ENCODE results near the gene GTF2IRD1. TPM values are rescaled to one million over a fixed set of nuclear protein-coding genes. Genes with fewer than 3 reads are reported as not detected.
"Not testable (repeated sequence)": the region's sequence is repeated elsewhere in the genome, so short reads cannot be mapped to it uniquely, and the experiment has no call there.

GTF2IRD1 gene
- total RNA-seq, 1 experiment from 2014 or later, result 53.6 TPM

- H3K36me3 Mint-ChIP-seq (ENCODE audit: insufficient read depth, unreplicated experiment), result no peaks in the 10 kb centered on the region
- no peak overlapping the region for H3K4me3 Mint-ChIP-seq (ENCODE audit: unreplicated experiment)
- Histone ChIP-seq H3K4me3 (ENCODE audit: low read depth, low read length) (no peak overlapping the region), H3K27me3 (replicated peaks; ENCODE audit: control insufficient read depth, insufficient read depth, low read length) (no peaks in the 10 kb centered on the region), H3K36me3 (ENCODE audit: control insufficient read depth, insufficient read depth, low read length) (no peaks in the 10 kb centered on the region), H3K9me3 (no peaks in the 10 kb centered on the region), H3K4me1 (peaks cover 20% of the 10 kb centered on the region)
- no TSS peak for BruUV-seq (replicated peaks)
- ChIA-PET CTCF (interaction anchor here (0.6 kb wide), 2 partner anchors 28 to 565 kb away, joined by 5 to 6 read pairs; no protein-coding TSS in a partner anchor), POLR2A (interaction anchor here (0.7 kb wide), 1 partner anchor 25 kb away, joined by 6 read pairs; the partner anchor contains the start of gene GTF2I)
- no peak overlapping the region for H3K27ac Mint-ChIP-seq (ENCODE audit: unreplicated experiment)
- no peak for TF ChIP-seq CTCF (IDR thresholded peaks at IDR 0.05; ENCODE audit: insufficient read depth in 1 of 2, low read depth in 1 of 2, low read length in 1 of 2, severe bottlenecking in 1 of 2, unreplicated experiment in 1 of 2)
- DNase-seq, result no peak
- no peaks in the 10 kb centered on the region for H3K27me3 Mint-ChIP-seq (ENCODE audit: insufficient read depth, unreplicated experiment)
- peaks cover 7% of the 10 kb centered on the region for H3K4me1 Mint-ChIP-seq (ENCODE audit: low read depth, unreplicated experiment)
- H3K9me3 Mint-ChIP-seq (ENCODE audit: unreplicated experiment), result no peaks in the 10 kb centered on the region
- intact Hi-C loops (cut with micrococcal nuclease; ENCODE audit: unreplicated experiment), result no loop called here
Measured at GRCh38 chr7:74632505-74632904, 178.8 kb downstream of the GTF2IRD1 start.

- Mint-ChIP-seq H3K27ac (ENCODE audit: unreplicated experiment) (no peak overlapping the region), H3K36me3 (ENCODE audit: insufficient read depth, unreplicated experiment) (no peaks in the 10 kb centered on the region), H3K4me3 (ENCODE audit: unreplicated experiment) (no peak overlapping the region), H3K4me1 (ENCODE audit: low read depth, unreplicated experiment) (peaks cover 7% of the 10 kb centered on the region), H3K9me3 (ENCODE audit: unreplicated experiment) (no peaks in the 10 kb centered on the region), H3K27me3 (ENCODE audit: insufficient read depth, unreplicated experiment) (no peaks in the 10 kb centered on the region)
- BruUV-seq (replicated peaks), result no TSS peak
- Histone ChIP-seq H3K27me3 (replicated peaks; ENCODE audit: control insufficient read depth, insufficient read depth, low read length) (no peaks in the 10 kb centered on the region), H3K9me3 (no peaks in the 10 kb centered on the region), H3K4me1 (peaks cover 20% of the 10 kb centered on the region), H3K36me3 (ENCODE audit: control insufficient read depth, insufficient read depth, low read length) (no peaks in the 10 kb centered on the region), H3K4me3 (ENCODE audit: low read depth, low read length) (no peak overlapping the region)
- DNase-seq, result no peak
- ChIA-PET CTCF (interaction anchor here (0.7 kb wide), 1 partner anchor 413 kb away, joined by 3 read pairs; no protein-coding TSS in a partner anchor), POLR2A (no interaction called here)
- TF ChIP-seq CTCF (IDR thresholded peaks at IDR 0.05; ENCODE audit: insufficient read depth in 1 of 2, low read depth in 1 of 2, low read length in 1 of 2, severe bottlenecking in 1 of 2, unreplicated experiment in 1 of 2), result no peak
- intact Hi-C loops (cut with micrococcal nuclease; ENCODE audit: unreplicated experiment), result no loop called here
Measured at GRCh38 chr7:74633451-74633921, 179.8 kb downstream of the GTF2IRD1 start.

GRCh38 chr7:74637745-74638144 is 184.0 kb downstream of the GTF2IRD1 start:
- H3K4me1 ChIP-seq, result peaks cover 20% of the 10 kb centered on the region
- H3K27me3 ChIP-seq (replicated peaks; ENCODE audit: control insufficient read depth, insufficient read depth, low read length), result no peaks in the 10 kb centered on the region
- no peaks in the 10 kb centered on the region for H3K36me3 ChIP-seq (ENCODE audit: control insufficient read depth, insufficient read depth, low read length)
- TF ChIP-seq CTCF (IDR thresholded peaks at IDR 0.05; ENCODE audit: insufficient read depth in 1 of 2, low read depth in 1 of 2, low read length in 1 of 2, severe bottlenecking in 1 of 2, unreplicated experiment in 1 of 2), result no peak
- no peaks in the 10 kb centered on the region for H3K9me3 Mint-ChIP-seq (ENCODE audit: unreplicated experiment)
- no peak overlapping the region for H3K27ac Mint-ChIP-seq (ENCODE audit: unreplicated experiment)
- H3K36me3 Mint-ChIP-seq (ENCODE audit: insufficient read depth, unreplicated experiment), result no peaks in the 10 kb centered on the region
- no peaks in the 10 kb centered on the region for H3K9me3 ChIP-seq
- no peak overlapping the region for H3K4me3 ChIP-seq (ENCODE audit: low read depth, low read length)
- CTCF ChIA-PET, result interaction anchor here (0.6 kb wide), 1 partner anchor 204 kb away, joined by 4 read pairs; no protein-coding TSS in a partner anchor
- POLR2A ChIA-PET, result no interaction called here
- peaks cover 7% of the 10 kb centered on the region for H3K4me1 Mint-ChIP-seq (ENCODE audit: low read depth, unreplicated experiment)
- no peak overlapping the region for H3K4me3 Mint-ChIP-seq (ENCODE audit: unreplicated experiment)
- BruUV-seq (replicated peaks), result no TSS peak
- no peaks in the 10 kb centered on the region for H3K27me3 Mint-ChIP-seq (ENCODE audit: insufficient read depth, unreplicated experiment)
- no peak for DNase-seq
- intact Hi-C loops (cut with micrococcal nuclease; ENCODE audit: unreplicated experiment), result no loop called here

- DNase-seq, result peak in 1 of 2 experiments; percentile 43
- Mint-ChIP-seq H3K4me3 (ENCODE audit: unreplicated experiment) (peak overlapping the region; percentile 36), H3K4me1 (ENCODE audit: low read depth, unreplicated experiment) (peaks cover 14% of the 10 kb centered on the region), H3K27ac (ENCODE audit: unreplicated experiment) (peak overlapping the region; percentile 2)
- H3K9me3 Mint-ChIP-seq (ENCODE audit: unreplicated experiment); H3K36me3 ChIP-seq (ENCODE audit: control insufficient read depth, insufficient read depth, low read length); H3K27me3 ChIP-seq (replicated peaks; ENCODE audit: control insufficient read depth, insufficient read depth, low read length); H3K27me3 Mint-ChIP-seq (ENCODE audit: insufficient read depth, unreplicated experiment); BruUV-seq (replicated peaks); H3K9me3 ChIP-seq; POLR2A ChIA-PET; H3K36me3 Mint-ChIP-seq (ENCODE audit: insufficient read depth, unreplicated experiment); H3K4me3 ChIP-seq (ENCODE audit: low read depth, low read length): not testable (repeated sequence)
- intact Hi-C loops (cut with micrococcal nuclease; ENCODE audit: unreplicated experiment), result loop anchor here (10.0 kb wide), 1 partner anchor 235 kb away; no protein-coding TSS in a partner anchor
- H3K4me1 ChIP-seq, result peaks cover 38% of the 10 kb centered on the region
- CTCF ChIA-PET, result interaction anchor here (1.0 kb wide), 1 partner anchor 244 kb away, joined by 4 read pairs; no protein-coding TSS in a partner anchor
Measured at GRCh38 chr7:74650055-74650454, 196.3 kb downstream of the GTF2IRD1 start.

- POLR2A ChIA-PET; H3K27me3 Mint-ChIP-seq (ENCODE audit: insufficient read depth, unreplicated experiment); BruUV-seq (replicated peaks); H3K9me3 ChIP-seq; DNase-seq; H3K4me3 ChIP-seq (ENCODE audit: low read depth, low read length); H3K27me3 ChIP-seq (replicated peaks; ENCODE audit: control insufficient read depth, insufficient read depth, low read length); H3K9me3 Mint-ChIP-seq (ENCODE audit: unreplicated experiment); H3K36me3 Mint-ChIP-seq (ENCODE audit: insufficient read depth, unreplicated experiment); H3K36me3 ChIP-seq (ENCODE audit: control insufficient read depth, insufficient read depth, low read length): not testable (repeated sequence)
- H3K4me3 Mint-ChIP-seq (ENCODE audit: unreplicated experiment), result peak overlapping the region; percentile 36
- H3K4me1 Mint-ChIP-seq (ENCODE audit: low read depth, unreplicated experiment), result peaks cover 19% of the 10 kb centered on the region
- CTCF ChIA-PET, result interaction anchor here (1.0 kb wide), 1 partner anchor 245 kb away, joined by 4 read pairs; no protein-coding TSS in a partner anchor
- intact Hi-C loops (cut with micrococcal nuclease; ENCODE audit: unreplicated experiment), result loop anchor here (10.0 kb wide), 1 partner anchor 236 kb away; no protein-coding TSS in a partner anchor
- H3K27ac Mint-ChIP-seq (ENCODE audit: unreplicated experiment), result peak overlapping the region; percentile 2
- peaks cover 43% of the 10 kb centered on the region for H3K4me1 ChIP-seq
Measured at GRCh38 chr7:74650493-74651132, 196.9 kb downstream of the GTF2IRD1 start.
